Cerebellar nuclear complex (tissue), 1 donor: ENCODE data around the gene CSNK2A3.

Experiments used
- DNase-seq, 2 experiments: peaks; one replicate each; lab custom pipeline; 2025; lab: John Stamatoyannopoulos, UW

CSNK2A3 gene

DNA sequence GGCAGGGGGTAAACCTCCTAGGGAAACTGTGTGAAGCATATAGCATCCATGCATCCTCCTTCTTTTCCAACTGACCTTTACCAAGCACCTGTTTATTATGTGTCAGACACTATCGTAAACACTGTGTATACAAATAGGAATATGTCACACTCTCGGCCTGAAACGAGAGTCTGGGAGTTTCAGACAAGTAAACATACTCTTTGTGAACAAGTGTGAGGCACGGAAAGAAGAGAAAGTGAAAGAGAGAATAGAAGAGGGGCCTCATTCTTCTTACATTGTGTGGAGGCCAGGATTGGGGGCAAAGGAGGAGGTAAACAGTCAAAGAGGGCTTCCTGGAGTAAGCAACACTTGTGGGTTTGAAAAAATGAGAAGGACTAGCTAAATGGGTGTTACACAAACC lies 16.4 kb downstream of the CSNK2A3 start:
- no peak for DNase-seq

DNA sequence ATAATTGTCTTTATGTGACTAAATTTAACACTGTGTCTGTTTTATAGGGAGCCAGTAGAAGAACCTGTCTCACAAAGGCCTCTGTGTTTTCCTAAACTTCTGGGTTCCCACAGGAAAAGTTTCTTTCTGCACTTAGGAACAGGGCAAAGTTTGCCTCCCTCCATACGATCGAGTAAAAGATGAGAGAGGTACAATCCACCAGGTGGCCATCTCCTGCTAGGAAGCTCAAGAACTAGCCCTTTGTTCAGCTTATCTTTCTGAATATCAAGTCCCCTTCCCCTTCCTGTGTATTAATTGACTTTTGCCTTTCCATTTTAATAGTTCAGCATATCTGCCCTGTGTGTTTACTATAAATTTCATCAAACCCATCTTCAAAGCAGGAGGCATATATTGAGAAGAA lies 18.0 kb downstream of the CSNK2A3 start:
- no peak for DNase-seq

DNA sequence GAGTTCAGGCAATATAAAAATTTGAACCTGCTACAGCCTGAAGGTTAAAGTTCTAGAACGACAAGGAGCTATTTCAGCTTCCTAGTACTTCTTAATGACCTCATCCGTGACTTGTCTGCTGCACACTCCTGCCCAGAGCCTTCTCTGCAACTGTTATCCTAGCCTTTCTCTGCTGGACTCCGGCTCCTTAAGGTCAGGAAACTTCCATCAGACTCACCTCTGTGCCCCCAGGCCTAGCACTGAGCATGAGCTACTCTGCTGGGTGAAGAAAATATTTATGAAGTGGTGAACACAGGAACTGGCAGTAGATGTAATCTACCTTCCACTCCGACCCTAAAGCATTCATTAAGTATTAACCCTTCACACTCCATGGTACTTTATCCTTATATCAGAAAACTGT lies 18.4 kb downstream of the CSNK2A3 start:
- no peak for DNase-seq

DNA sequence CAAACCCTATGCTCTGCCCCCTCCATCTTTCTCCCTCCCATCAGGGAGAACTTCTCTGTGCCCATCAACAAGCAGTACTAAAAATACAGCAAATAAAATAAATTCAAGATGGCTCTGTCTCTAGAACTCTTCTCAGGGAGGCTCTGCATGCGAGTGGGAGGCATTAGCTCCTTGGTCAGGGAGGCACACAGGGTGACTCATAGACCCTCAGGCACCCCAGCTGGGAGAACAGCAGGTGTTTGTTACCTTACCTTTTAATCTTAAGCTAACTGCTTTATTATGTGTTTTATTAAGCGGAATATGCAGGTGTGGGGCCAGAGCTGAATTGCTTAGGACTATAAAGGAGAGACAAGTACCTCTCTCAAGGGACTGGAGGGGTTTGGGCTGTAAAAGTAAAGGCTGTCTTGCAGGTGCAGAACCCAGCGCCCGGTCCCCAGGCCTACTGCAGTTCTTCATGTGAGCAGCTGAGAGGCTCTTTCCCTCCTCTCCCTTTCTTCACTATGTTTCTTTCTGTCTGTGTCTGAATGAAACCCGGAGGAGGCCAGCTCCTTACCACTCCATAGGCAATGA lies 20.8 kb downstream of the CSNK2A3 start:
- DNase-seq = no peak

DNA sequence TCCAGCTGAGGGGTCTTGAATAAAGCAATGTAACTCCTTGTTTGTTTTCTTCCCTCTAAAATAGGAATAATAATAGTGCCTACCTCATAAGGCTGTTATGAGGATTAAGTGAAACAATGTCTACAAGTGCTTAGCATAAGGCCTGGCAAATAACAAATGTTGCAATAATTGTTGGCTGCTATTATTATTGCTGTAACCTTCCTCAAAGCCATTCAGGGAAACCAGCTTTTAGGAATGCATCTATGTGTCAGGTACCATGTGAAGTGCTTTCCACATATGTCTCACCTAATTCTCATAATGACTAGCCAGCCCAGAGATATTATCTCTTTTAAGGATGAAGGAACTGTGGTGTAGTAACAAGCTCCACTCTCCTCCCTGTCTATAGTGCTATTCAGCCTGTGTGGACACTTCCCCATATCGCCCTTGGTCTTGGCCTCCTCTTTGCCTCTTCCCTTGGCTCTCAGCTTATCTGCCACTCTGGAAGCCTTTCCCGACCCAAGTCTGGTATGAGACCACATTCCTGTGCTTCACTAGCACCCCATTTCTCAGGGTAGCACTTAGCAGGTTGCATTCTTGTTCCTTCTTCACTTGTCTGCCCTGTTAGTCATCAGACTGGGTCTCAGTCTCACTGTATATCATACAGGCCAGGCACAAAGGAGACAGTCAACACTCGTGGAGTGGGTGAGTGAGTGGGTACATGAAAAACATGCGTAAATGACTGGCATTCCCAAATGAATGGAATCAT lies 23.8 kb downstream of the CSNK2A3 start:
- DNase-seq = no peak

DNA sequence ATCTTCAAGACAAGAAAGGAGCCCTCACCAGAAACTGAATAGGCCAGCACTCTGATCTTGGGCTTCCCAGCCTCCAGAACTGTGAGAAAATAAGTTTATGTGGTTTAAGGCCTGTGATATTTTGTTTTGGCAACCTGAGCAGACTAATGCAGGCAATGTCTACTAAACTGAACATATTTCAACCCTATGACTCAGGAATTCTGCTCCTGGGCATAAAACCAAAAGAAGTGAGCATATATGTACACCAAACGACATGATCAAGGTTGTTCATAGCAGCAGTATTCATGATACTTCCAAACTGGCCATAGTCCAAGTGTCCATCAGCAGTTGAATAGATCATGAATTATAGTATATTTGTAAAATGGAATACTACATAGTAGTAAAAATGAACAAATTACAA lies 29.0 kb downstream of the CSNK2A3 start:
- no peak for DNase-seq

DNA sequence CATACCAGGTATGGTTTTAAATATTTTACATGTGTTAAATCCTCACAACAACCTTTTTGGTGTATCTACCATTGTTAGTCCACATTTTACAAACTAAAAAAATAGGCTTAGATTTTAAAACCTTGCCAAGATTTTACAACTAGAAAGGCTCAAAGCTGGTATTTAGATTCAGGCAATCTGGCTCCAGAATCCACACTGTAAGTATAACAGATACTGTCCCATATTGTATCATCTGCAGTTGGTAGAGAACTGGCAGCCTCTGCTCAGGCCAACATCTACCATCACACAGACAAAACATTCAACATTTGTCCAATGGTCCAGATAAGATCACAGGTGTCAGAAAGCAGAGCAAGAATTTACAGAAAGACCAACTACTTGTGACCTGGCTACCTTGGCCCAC lies 30.9 kb downstream of the CSNK2A3 start:
- DNase-seq = no peak

DNA sequence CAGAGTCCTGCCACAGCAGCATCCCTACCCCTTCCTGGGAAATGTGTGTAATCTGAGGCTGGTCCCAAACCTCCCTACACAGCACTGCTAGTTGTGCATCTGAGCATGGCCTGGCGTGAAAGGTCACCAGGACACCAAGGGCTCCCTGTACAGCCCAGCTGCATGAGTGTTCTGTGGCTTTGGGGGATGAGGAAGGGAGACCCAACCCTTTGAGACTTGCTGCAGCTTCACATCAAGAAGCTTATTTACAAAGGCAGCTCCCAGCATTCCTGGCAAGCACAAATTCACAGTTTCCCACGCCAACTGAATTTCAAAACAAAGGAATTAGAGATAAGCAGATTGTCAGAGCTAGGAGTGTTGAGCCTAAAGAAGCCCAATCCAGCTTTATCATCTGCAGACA lies 32.2 kb downstream of the CSNK2A3 start:
- DNase-seq = no peak

DNA sequence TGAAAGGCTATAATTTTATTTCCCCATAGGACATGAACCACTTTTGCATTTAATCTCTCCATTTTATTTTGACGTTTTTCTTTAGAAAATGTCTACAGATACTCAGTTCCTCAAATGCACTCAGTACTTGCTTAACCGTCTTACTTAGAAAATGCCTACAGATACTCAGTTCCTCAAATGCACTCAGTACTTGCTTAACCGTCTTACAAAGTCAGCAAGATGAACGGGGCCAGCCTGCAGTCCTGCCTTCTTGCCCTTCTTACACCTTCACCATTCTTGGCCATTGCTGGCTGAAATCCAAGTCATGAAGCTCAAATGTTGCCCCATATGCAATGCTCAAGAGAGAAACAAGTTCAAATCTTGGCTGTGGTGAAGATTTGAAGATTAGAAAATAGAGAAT lies 34.1 kb downstream of the CSNK2A3 start:
- DNase-seq = no peak

DNA sequence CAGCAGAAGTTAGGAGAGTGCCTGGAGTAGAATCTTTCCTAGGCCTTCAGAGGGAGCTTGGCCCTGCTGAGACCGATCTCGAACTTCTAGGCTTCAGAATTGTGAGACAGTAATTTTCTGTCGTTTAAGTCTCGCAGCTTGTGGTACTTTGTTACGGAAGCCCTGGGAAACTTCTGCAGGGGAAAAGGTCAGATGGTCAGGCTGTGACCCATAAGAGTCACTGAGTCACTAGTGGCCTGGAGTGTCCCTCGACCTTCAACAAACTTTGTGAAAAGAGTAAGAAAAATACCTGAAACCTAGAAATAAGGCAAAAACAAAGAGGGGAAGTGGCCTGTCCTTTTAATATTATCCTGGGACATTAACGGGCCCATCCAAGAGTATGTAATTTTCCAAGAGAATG lies 34.6 kb downstream of the CSNK2A3 start:
- no peak for DNase-seq

DNA sequence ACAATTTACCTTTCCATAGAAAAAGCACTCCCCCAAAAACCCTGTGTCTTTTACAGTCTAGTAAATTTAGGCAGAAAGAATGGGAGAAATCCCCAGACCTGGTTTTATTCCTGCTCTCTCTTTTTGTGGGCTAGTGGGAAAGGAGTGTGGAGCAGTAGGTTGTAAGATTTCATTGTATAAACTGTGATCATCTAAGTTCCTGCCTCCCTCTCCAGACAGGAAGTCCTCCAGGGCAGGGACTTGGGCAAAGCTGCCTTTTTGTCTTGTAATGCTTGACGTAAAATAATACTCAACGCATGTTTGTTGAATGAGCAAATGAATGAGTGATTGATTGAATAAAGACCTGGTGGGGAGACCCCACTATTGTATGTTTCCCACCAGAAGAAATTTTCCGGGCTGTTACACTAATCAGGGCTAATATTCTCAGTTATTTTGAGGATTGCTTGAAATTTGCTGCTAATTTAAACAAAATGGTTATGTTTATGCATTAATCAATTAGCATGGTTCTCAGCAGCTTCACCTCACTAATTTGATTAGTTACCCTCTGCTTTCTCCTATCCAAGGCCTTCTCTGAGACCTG lies 36.3 kb downstream of the CSNK2A3 start:
- no peak for DNase-seq

DNA sequence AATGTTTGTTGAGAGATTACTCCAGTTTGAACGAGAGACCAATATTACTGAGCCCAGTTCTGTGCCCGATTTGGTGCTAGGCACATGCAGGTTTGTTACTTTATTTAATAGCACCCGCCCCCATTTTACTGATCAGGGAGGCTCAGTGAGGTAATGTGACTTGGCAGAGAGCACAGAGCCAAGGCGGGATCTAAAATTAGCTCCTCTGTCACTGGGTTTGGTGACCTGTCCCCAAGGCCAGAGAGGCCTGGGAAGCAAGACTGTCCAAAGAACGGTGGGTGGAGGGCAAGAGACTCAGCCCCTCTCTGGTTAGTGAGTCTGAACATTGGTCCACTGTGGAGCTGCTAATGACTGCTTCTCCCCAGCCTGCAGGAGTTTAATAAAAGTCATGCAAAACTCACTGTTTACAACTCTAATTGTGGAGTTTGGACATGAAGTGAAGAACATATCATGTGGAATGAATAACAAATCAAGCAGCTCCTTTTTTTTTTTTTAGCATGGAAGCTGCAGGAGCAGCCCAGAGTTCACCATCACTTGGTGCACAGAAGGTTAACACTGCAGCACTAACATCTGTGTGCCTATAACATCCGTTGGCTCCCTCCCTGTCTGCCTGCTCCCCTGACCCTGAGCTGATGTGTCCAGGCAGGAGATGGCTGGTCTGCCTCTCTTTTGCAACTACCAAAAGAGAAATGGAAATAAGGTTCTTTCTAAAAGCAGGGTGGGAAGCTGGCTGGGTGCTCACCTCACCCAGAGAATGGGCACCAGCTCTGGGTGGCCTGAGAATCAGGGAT lies 39.0 kb downstream of the CSNK2A3 start:
- no peak for DNase-seq

DNA sequence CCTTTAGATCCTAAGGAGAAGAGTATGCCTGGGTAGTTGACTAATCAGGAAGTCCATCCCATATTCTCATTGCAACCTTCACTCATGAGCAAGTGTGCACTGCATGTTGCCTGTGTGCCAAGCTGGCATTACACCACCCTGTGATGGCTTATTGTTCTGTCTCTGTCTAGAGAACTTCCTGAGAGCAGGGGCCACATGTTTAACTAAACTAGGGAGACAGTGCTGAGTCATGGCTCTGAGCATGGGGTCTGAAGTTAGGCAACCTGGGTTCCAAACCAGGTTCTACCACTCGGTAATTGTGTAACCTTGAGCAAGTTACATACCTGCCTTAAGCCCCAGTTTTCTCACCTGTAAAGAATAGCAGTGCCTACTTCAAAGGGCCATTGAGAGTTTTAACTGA lies 39.6 kb downstream of the CSNK2A3 start:
- no peak for DNase-seq

DNA sequence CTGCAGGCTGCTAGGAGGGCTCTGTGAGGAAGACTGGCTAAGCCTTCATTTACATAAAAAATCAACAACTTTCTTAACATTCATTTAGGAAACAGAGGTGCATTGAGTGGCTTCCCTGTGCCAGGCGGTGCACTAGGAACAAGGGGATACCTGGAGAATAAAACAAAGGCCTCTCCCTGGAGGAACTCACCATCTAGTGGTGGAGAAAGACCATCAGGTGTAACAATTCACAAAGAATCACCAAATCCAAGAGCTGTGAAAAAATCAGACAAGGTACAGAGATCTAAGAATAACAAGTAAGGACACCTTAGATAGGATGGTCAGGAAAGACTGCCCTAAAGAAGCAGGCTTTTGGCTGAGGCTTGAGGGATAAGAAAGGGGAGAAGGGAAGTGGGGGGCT lies 40.3 kb downstream of the CSNK2A3 start:
- no peak for DNase-seq

DNA sequence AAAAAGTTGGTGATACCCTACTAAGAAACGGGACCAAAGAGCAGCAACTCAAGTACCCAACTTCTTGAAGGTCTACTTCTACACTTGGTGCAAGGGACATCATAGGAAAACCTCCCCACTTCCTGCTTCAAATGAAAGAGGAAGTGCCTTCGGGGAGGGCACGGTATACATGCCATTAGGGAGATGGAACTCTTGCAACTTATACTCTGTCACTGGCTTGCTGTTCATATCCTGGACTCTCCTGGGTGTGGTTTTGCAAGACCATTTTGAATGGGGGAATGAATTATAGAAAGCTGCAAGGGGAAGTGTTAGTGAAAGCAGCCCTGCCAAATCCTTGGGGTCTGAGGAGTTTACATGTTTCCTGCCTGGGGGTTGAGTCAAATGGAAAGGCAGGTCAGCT lies 41.9 kb downstream of the CSNK2A3 start:
- DNase-seq = no peak

DNA sequence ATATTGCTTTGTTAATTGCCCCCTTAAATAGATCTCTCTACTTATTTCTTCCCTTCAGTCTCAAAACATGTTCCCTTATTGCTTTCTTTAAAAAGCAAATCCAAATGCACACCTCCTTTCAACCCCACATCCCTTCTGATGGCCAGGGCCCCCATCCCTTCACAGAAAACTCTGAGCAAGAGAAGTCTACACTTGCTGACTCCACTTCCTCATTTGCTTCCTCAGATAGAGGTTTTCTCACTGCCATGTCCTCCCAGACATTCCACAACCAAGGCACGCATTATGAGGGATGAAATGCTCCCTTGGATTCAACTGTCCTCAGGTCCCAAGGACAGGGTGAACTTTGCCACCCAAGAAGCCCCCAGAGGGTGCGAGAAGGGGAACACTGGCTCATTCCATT lies 43.1 kb downstream of the CSNK2A3 start:
- DNase-seq = no peak

DNA sequence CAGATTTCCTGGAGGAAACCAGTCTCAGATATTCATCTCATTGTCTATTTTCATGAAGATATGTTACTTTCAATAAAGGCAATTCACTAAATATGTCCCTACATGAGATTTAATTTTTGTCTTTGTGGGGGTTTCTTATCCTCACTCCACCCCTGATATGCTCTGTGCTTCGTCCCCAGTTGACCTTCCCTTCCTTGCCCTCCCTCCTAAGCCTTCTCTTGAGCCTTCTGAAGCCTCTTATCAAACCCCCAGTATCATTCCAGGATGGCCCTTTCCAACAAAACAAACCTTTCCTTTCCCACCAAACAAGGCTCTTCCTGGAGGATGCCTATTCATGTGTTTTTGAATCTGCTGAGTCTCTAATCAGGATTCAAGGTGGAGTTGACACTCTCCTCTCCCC lies 44.8 kb downstream of the CSNK2A3 start:
- DNase-seq = no peak

DNA sequence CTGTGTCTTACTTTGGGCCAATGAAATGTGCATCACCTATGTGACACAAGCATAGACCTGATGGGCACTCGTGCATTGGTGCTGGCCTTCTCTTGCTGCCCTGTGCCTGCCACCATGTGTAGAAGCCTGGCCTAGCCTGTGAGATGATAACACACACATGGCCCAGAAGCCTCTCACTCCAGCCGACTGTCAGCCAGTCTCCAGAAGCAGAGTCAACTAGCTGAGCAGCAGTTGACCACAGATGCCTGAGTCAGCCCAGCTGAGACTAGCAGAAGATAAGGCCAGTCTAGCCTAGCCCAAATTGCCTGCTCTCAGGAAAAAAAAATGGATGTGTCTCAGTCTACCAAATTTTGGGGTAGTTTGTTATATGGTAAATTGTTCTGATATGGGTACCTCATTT lies 46.2 kb downstream of the CSNK2A3 start:
- DNase-seq = no peak

DNA sequence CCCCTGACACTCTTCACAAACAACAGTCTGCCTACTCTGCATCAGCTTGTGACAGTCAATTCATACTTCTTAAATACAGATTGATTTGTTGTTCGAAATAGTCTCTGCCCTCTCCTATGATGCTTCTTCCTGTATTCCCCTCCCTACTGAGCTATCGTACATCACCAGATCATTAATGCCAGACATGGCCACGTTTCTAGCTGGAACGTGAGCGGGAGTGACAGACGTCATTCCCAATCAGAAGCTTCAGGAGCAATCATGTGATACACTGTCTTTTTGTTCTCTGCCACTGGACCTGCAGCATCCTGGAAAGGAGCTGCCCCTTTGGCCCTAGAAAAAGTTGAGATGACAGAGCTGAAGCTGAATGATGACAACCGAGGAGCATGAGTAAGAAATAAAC lies 48.5 kb downstream of the CSNK2A3 start:
- DNase-seq = no peak

DNA sequence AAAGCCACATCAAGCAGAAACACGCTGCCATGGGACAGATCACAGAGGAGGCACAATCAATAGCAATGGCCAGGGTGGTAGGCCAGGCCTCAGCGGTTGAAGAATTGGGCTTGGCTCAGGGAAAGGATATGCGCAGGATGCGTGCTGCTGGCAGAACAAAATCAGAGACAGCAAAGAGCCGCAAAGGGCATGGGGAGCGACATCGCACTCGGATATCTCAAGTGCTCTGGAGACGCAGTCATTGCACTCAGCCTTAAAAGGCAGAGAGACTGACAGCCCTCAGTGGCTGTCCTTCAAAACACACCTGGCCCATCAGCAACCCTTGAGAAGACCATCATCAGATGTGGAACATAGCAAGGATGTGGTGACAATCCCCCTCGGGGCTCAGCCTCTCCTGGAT lies 50.5 kb downstream of the CSNK2A3 start:
- DNase-seq = no peak
